HG02885 (cell line): ENCODE data around the gene GRM8.
A peak's percentile ranks its signal among the peaks of the same experiment; 100 is the strongest.
"Not testable (repeated sequence)": the region's sequence is repeated elsewhere in the genome, so short reads cannot be mapped to it uniquely, and the experiment has no call there.

Experiments
- ATAC-seq: cut with Tn5 transposase; IDR thresholded peaks from one replicate; pipeline ENCODE4 v1.9.1; 2021; ENCODE audit warnings: mild to moderate bottlenecking; ENCODE audit not compliant: unreplicated experiment, poor library complexity

Gene GRM8

GRCh38 chr7:126940723-126941307 is 311.9 kb downstream of the GRM8 start:
- ATAC-seq: no peak

- ATAC-seq: no peak
Measured at GRCh38 chr7:126937171-126937570, 315.6 kb downstream of the GRM8 start.

- ATAC-seq: no peak
Measured at GRCh38 chr7:126931581-126931980, 321.2 kb downstream of the GRM8 start.

- no peak for ATAC-seq
Measured at GRCh38 chr7:126930166-126930565, 322.6 kb downstream of the GRM8 start.

- ATAC-seq: no peak
Measured at GRCh38 chr7:126924477-126924876, 328.3 kb downstream of the GRM8 start.

GRCh38 chr7:126911627-126912026 is 341.1 kb downstream of the GRM8 start:
- ATAC-seq: not testable (repeated sequence)

GRCh38 chr7:126908564-126908963 is 344.2 kb downstream of the GRM8 start:
- not testable (repeated sequence) for ATAC-seq

- ATAC-seq: not testable (repeated sequence)
Measured at GRCh38 chr7:126907657-126908056, 345.1 kb downstream of the GRM8 start.

GRCh38 chr7:126905255-126905654 is 347.5 kb downstream of the GRM8 start:
- not testable (repeated sequence) for ATAC-seq

- ATAC-seq: not testable (repeated sequence)
Measured at GRCh38 chr7:126901041-126901765, 351.5 kb downstream of the GRM8 start.

GRCh38 chr7:126887980-126888379 is 364.8 kb downstream of the GRM8 start:
- not testable (repeated sequence) for ATAC-seq

- not testable (repeated sequence) for ATAC-seq
Measured at GRCh38 chr7:126887560-126887959, 365.2 kb downstream of the GRM8 start.

GRCh38 chr7:126882730-126883129 is 370.0 kb downstream of the GRM8 start:
- not testable (repeated sequence) for ATAC-seq

GRCh38 chr7:126881908-126882307 is 370.8 kb downstream of the GRM8 start:
- ATAC-seq: not testable (repeated sequence)

- no peak for ATAC-seq
Measured at GRCh38 chr7:126881315-126881714, 371.4 kb downstream of the GRM8 start.

- not testable (repeated sequence) for ATAC-seq
Measured at GRCh38 chr7:126876536-126876935, 376.2 kb downstream of the GRM8 start.

GRCh38 chr7:126856691-126857291 is 395.9 kb downstream of the GRM8 start:
- ATAC-seq: peak; percentile 82

GRCh38 chr7:126845331-126845730 is 407.4 kb downstream of the GRM8 start:
- ATAC-seq: no peak

- ATAC-seq: no peak
Measured at GRCh38 chr7:126843883-126844282, 408.9 kb downstream of the GRM8 start.

- no peak for ATAC-seq
Measured at GRCh38 chr7:126843336-126843735, 409.4 kb downstream of the GRM8 start.

- ATAC-seq: no peak
Measured at GRCh38 chr7:126842451-126842850, 410.3 kb downstream of the GRM8 start.
